SK-N-MC (cell line): ENCODE measurements around the gene DUSP9.

Source experiments
- DNase-seq: peaks from one replicate; pipeline ENCODE4 v3.0.0-alpha.2; 2011; ENCODE audit warnings: low read depth, low spot score
- H3K27ac ChIP-seq: fragments of 200-600 bp; sonication (generic); 2 replicates; pipeline ENCODE4 v1.5.1; 2016; ENCODE audit warnings: mixed run types
- H3K36me3 ChIP-seq: fragments of 200-600 bp; sonication (generic); 2 replicates; pipeline ENCODE4 v1.6.1; 2017; ENCODE audit warnings: antibody characterized with exemption, low read length, mixed read lengths; ENCODE audit not compliant: insufficient read depth
- H3K4me3 ChIP-seq: fragments of 200-600 bp; sonication (generic); 2 replicates; pipeline ENCODE4 v1.5.1; 2016
- H3K9ac ChIP-seq: fragments of 200-600 bp; sonication (generic); 2 replicates; pipeline ENCODE4 v1.8.0; 2017; ENCODE audit warnings: mixed run types, mixed read lengths; ENCODE audit not compliant: insufficient read length
- H3K9me3 ChIP-seq: fragments of 200-600 bp; sonication (generic); 2 replicates; pipeline ENCODE4 v1.6.1; 2017; ENCODE audit warnings: low read depth, mild to moderate bottlenecking, antibody characterized with exemption, low read length, moderate library complexity, mixed read lengths
- EZH2 ChIP-seq: fragments of 200-600 bp; sonication (generic); IDR thresholded peaks from one replicate; pipeline ENCODE4 v1.6.1; 2017; ENCODE audit warnings: antibody characterized with exemption
- FOXP2 ChIP-seq: optimal IDR thresholded peaks from 2 replicates; pipeline ENCODE3; 2011; ENCODE audit warnings: mild to moderate bottlenecking, moderate library complexity; ENCODE audit not compliant: insufficient read depth; ENCODE audit errors: extremely low read length, control extremely low read depth
- POLR2AphosphoS5 ChIP-seq: IDR thresholded peaks from 2 replicates; pipeline ENCODE4 v1.6.1; 2012; ENCODE audit warnings: mild to moderate bottlenecking, low read depth, low read length, borderline replicate concordance

Gene DUSP9

GRCh38 chrX:153634236-153634635 lies 12.8 kb upstream of the DUSP9 start:
- Histone ChIP-seq H3K9ac (no peak overlapping the region), H3K4me3 (no peak overlapping the region), H3K9me3 (no peaks in the 10 kb centered on the region), H3K36me3 (no peaks in the 10 kb centered on the region), H3K27ac (no peak overlapping the region)
- TF ChIP-seq FOXP2 (no peak), POLR2AphosphoS5 (no peak), EZH2 (no peak)
- DNase-seq, result no peak

GRCh38 chrX:153634832-153635231 lies 12.2 kb upstream of the DUSP9 start:
- no peak for DNase-seq
- Histone ChIP-seq H3K4me3 (no peak overlapping the region), H3K27ac (no peak overlapping the region), H3K36me3 (no peaks in the 10 kb centered on the region), H3K9me3 (no peaks in the 10 kb centered on the region), H3K9ac (no peak overlapping the region)
- no peak for TF ChIP-seq FOXP2
- TF ChIP-seq EZH2, result no peak
- TF ChIP-seq POLR2AphosphoS5, result no peak

GRCh38 chrX:153635388-153635787 lies 11.6 kb upstream of the DUSP9 start:
- H3K9ac ChIP-seq, result no peak overlapping the region
- H3K9me3 ChIP-seq, result no peaks in the 10 kb centered on the region
- DNase-seq, result no peak
- no peak overlapping the region for H3K27ac ChIP-seq
- TF ChIP-seq FOXP2 (no peak), POLR2AphosphoS5 (no peak), EZH2 (no peak)
- H3K36me3 ChIP-seq, result no peaks in the 10 kb centered on the region
- no peak overlapping the region for H3K4me3 ChIP-seq

GRCh38 chrX:153635788-153636668 lies 11.0 kb upstream of the DUSP9 start:
- Histone ChIP-seq H3K27ac (no peak overlapping the region), H3K9me3 (no peaks in the 10 kb centered on the region), H3K36me3 (no peaks in the 10 kb centered on the region), H3K4me3 (no peak overlapping the region), H3K9ac (no peak overlapping the region)
- TF ChIP-seq FOXP2 (no peak), EZH2 (no peak), POLR2AphosphoS5 (no peak)
- DNase-seq, result no peak

- no peak for DNase-seq
- TF ChIP-seq FOXP2 (no peak), POLR2AphosphoS5 (no peak), EZH2 (no peak)
- Histone ChIP-seq H3K9ac (no peak overlapping the region), H3K27ac (no peak overlapping the region), H3K36me3 (no peaks in the 10 kb centered on the region), H3K9me3 (no peaks in the 10 kb centered on the region), H3K4me3 (no peak overlapping the region)
These were observed 10.3 kb upstream of the DUSP9 start for GRCh38 chrX:153636716-153637115.

- Histone ChIP-seq H3K27ac (no peak overlapping the region), H3K9ac (no peak overlapping the region), H3K36me3 (no peaks in the 10 kb centered on the region), H3K9me3 (no peaks in the 10 kb centered on the region), H3K4me3 (no peak overlapping the region)
- no peak for DNase-seq
- TF ChIP-seq POLR2AphosphoS5 (no peak), EZH2 (no peak), FOXP2 (no peak)
These were observed 9.6 kb upstream of the DUSP9 start for GRCh38 chrX:153637121-153638040.

GRCh38 chrX:153638041-153638371 lies 9.0 kb upstream of the DUSP9 start:
- Histone ChIP-seq H3K9ac (no peak overlapping the region), H3K36me3 (no peaks in the 10 kb centered on the region), H3K9me3 (no peaks in the 10 kb centered on the region), H3K27ac (no peak overlapping the region), H3K4me3 (no peak overlapping the region)
- no peak for DNase-seq
- TF ChIP-seq POLR2AphosphoS5 (no peak), EZH2 (no peak), FOXP2 (no peak)
